ENCODE measurements around the gene PTGIS.

The PTGIS gene

GRCh38 chr20:49592120-49592519 is 24.2 kb upstream of the PTGIS start:
- H3K9ac ChIP-seq (ENCODE audit: low read length), result no peak overlapping the region
- H3K36me3 ChIP-seq (ENCODE audit: control insufficient read depth, insufficient read depth, low read length), result no peaks in the 10 kb centered on the region
- H3K4me1 ChIP-seq (ENCODE audit: control insufficient read depth, insufficient read depth, low read length), result peaks cover 53% of the 10 kb centered on the region
- H3K9me3 ChIP-seq (ENCODE audit: control insufficient read depth, low read length), result no peaks in the 10 kb centered on the region
- no peaks in the 10 kb centered on the region for H3K27me3 ChIP-seq (ENCODE audit: control insufficient read depth, insufficient read depth, low read length)
- H3K4me3 ChIP-seq (ENCODE audit: low read length), result no peak overlapping the region

- Histone ChIP-seq H3K9me3 (ENCODE audit: control insufficient read depth, low read length) (no peaks in the 10 kb centered on the region), H3K36me3 (ENCODE audit: control insufficient read depth, insufficient read depth, low read length) (no peaks in the 10 kb centered on the region), H3K27me3 (ENCODE audit: control insufficient read depth, insufficient read depth, low read length) (no peaks in the 10 kb centered on the region), H3K4me1 (ENCODE audit: control insufficient read depth, insufficient read depth, low read length) (peaks cover 51% of the 10 kb centered on the region), H3K4me3 (ENCODE audit: low read length) (no peak overlapping the region), H3K9ac (ENCODE audit: low read length) (peak overlapping the region; percentile 32)
These were observed 23.4 kb upstream of the PTGIS start for GRCh38 chr20:49591217-49591865.

GRCh38 chr20:49590163-49591017 is 22.5 kb upstream of the PTGIS start:
- Histone ChIP-seq H3K9me3 (ENCODE audit: control insufficient read depth, low read length) (no peaks in the 10 kb centered on the region), H3K27me3 (ENCODE audit: control insufficient read depth, insufficient read depth, low read length) (no peaks in the 10 kb centered on the region), H3K36me3 (ENCODE audit: control insufficient read depth, insufficient read depth, low read length) (no peaks in the 10 kb centered on the region), H3K4me1 (ENCODE audit: control insufficient read depth, insufficient read depth, low read length) (peaks cover 53% of the 10 kb centered on the region), H3K9ac (ENCODE audit: low read length) (no peak overlapping the region), H3K4me3 (ENCODE audit: low read length) (no peak overlapping the region)

GRCh38 chr20:49589747-49590146 is 21.8 kb upstream of the PTGIS start:
- H3K4me3 ChIP-seq (ENCODE audit: low read length), result no peak overlapping the region
- no peak overlapping the region for H3K9ac ChIP-seq (ENCODE audit: low read length)
- peaks cover 56% of the 10 kb centered on the region for H3K4me1 ChIP-seq (ENCODE audit: control insufficient read depth, insufficient read depth, low read length)
- H3K9me3 ChIP-seq (ENCODE audit: control insufficient read depth, low read length), result no peaks in the 10 kb centered on the region
- H3K27me3 ChIP-seq (ENCODE audit: control insufficient read depth, insufficient read depth, low read length), result no peaks in the 10 kb centered on the region
- H3K36me3 ChIP-seq (ENCODE audit: control insufficient read depth, insufficient read depth, low read length), result no peaks in the 10 kb centered on the region

GRCh38 chr20:49587111-49587570 is 19.2 kb upstream of the PTGIS start:
- no peaks in the 10 kb centered on the region for H3K27me3 ChIP-seq (ENCODE audit: control insufficient read depth, insufficient read depth, low read length)

GRCh38 chr20:49585585-49586245 is 17.8 kb upstream of the PTGIS start:
- H3K27me3 ChIP-seq (ENCODE audit: control insufficient read depth, insufficient read depth, low read length), result no peaks in the 10 kb centered on the region
- no peak overlapping the region for H3K4me3 ChIP-seq (ENCODE audit: low read length)
- H3K4me1 ChIP-seq (ENCODE audit: control insufficient read depth, insufficient read depth, low read length), result peaks cover 60% of the 10 kb centered on the region
- H3K9me3 ChIP-seq (ENCODE audit: control insufficient read depth, low read length), result no peaks in the 10 kb centered on the region
- H3K36me3 ChIP-seq (ENCODE audit: control insufficient read depth, insufficient read depth, low read length), result no peaks in the 10 kb centered on the region
- peak overlapping the region; percentile 48 for H3K9ac ChIP-seq (ENCODE audit: low read length)

More at GRCh38 chr20:49587111-49587570, 19.2 kb upstream of the PTGIS start:
- H3K9ac ChIP-seq (ENCODE audit: low read length), result no peak overlapping the region
- no peaks in the 10 kb centered on the region for H3K36me3 ChIP-seq (ENCODE audit: control insufficient read depth, insufficient read depth, low read length)
- H3K4me1 ChIP-seq (ENCODE audit: control insufficient read depth, insufficient read depth, low read length), result peaks cover 56% of the 10 kb centered on the region
- no peak overlapping the region for H3K4me3 ChIP-seq (ENCODE audit: low read length)
- no peaks in the 10 kb centered on the region for H3K9me3 ChIP-seq (ENCODE audit: control insufficient read depth, low read length)

- Histone ChIP-seq H3K9me3 (ENCODE audit: control insufficient read depth, low read length) (no peaks in the 10 kb centered on the region), H3K4me1 (ENCODE audit: control insufficient read depth, insufficient read depth, low read length) (peaks cover 60% of the 10 kb centered on the region), H3K36me3 (ENCODE audit: control insufficient read depth, insufficient read depth, low read length) (no peaks in the 10 kb centered on the region), H3K27me3 (ENCODE audit: control insufficient read depth, insufficient read depth, low read length) (no peaks in the 10 kb centered on the region), H3K4me3 (ENCODE audit: low read length) (no peak overlapping the region), H3K9ac (ENCODE audit: low read length) (peak overlapping the region; percentile 48)
These were observed 16.8 kb upstream of the PTGIS start for GRCh38 chr20:49584418-49585382.

- Histone ChIP-seq H3K9ac (ENCODE audit: low read length) (peak overlapping the region; percentile 48), H3K36me3 (ENCODE audit: control insufficient read depth, insufficient read depth, low read length) (no peaks in the 10 kb centered on the region), H3K4me1 (ENCODE audit: control insufficient read depth, insufficient read depth, low read length) (peaks cover 60% of the 10 kb centered on the region), H3K9me3 (ENCODE audit: control insufficient read depth, low read length) (no peaks in the 10 kb centered on the region), H3K4me3 (ENCODE audit: low read length) (no peak overlapping the region), H3K27me3 (ENCODE audit: control insufficient read depth, insufficient read depth, low read length) (no peaks in the 10 kb centered on the region)
These were observed 15.9 kb upstream of the PTGIS start for GRCh38 chr20:49583669-49584417.

- Histone ChIP-seq H3K9me3 (ENCODE audit: control insufficient read depth, low read length) (no peaks in the 10 kb centered on the region), H3K4me3 (ENCODE audit: low read length) (no peak overlapping the region), H3K27me3 (ENCODE audit: control insufficient read depth, insufficient read depth, low read length) (no peaks in the 10 kb centered on the region), H3K4me1 (ENCODE audit: control insufficient read depth, insufficient read depth, low read length) (peaks cover 60% of the 10 kb centered on the region), H3K9ac (ENCODE audit: low read length) (no peak overlapping the region), H3K36me3 (ENCODE audit: control insufficient read depth, insufficient read depth, low read length) (no peaks in the 10 kb centered on the region)
These were observed 15.4 kb upstream of the PTGIS start for GRCh38 chr20:49583343-49583668.

GRCh38 chr20:49582413-49583334 is 14.7 kb upstream of the PTGIS start:
- Histone ChIP-seq H3K9me3 (ENCODE audit: control insufficient read depth, low read length) (no peaks in the 10 kb centered on the region), H3K4me1 (ENCODE audit: control insufficient read depth, insufficient read depth, low read length) (peaks cover 60% of the 10 kb centered on the region), H3K9ac (ENCODE audit: low read length) (no peak overlapping the region), H3K4me3 (ENCODE audit: low read length) (no peak overlapping the region), H3K36me3 (ENCODE audit: control insufficient read depth, insufficient read depth, low read length) (no peaks in the 10 kb centered on the region), H3K27me3 (ENCODE audit: control insufficient read depth, insufficient read depth, low read length) (no peaks in the 10 kb centered on the region)
